ENCODE data around the gene SPG7.
A peak's percentile ranks its signal among the peaks of the same experiment; 100 is the strongest.

SPG7 gene

GRCh38 chr16:89549007-89549700, 41.0 kb downstream of the SPG7 start:
- H3K27me3 ChIP-seq (ENCODE audit: insufficient read depth, poor library complexity, severe bottlenecking) = no peaks in the 10 kb centered on the region
- no peaks in the 10 kb centered on the region for H3K4me1 ChIP-seq (ENCODE audit: insufficient read depth, poor library complexity, severe bottlenecking)
- H3K36me3 ChIP-seq (ENCODE audit: low read depth) = peaks cover 88% of the 10 kb centered on the region
- H3K4me3 ChIP-seq (ENCODE audit: severe bottlenecking) = no peak overlapping the region
- no peak for ATAC-seq (ENCODE audit: low read depth)
- TF ChIP-seq CTCF (IDR thresholded peaks at IDR 0.05; ENCODE audit: poor library complexity, severe bottlenecking) = no peak
- DNase-seq (ENCODE audit: low spot score) = no peak
- no peaks in the 10 kb centered on the region for H3K9me3 ChIP-seq (ENCODE audit: severe bottlenecking)
- H3K27ac ChIP-seq (ENCODE audit: poor library complexity, severe bottlenecking) = no peak overlapping the region

DNA sequence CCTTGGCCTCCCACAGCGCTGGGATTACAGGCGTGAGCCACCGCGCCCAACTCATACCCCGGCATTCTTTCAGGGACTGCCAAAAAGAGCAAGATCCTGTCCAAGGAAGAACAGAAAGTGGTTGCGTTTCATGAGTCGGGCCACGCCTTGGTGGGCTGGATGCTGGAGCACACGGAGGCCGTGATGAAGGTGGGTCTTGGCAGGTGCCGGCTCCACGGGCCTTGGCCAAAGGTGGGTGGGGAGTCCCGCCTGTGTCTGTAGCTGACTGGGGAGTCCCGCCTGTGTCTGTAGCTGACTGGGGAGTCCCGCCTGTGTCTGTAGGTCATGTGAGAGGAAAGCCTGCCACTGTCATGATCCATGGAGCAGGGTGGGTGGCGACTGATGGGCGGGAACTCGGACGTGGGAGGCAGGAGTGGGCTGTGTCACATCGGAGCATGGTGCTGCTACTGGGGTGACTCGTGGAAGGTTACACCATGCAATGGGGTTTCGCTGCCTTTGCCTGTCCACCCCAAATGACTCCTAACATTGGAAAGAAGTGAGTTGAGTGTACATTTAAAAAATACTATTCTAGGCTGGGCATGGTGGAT, 42.3 kb downstream of the SPG7 start:
- no peaks in the 10 kb centered on the region for H3K9me3 ChIP-seq (ENCODE audit: severe bottlenecking)
- no peaks in the 10 kb centered on the region for H3K27me3 ChIP-seq (ENCODE audit: insufficient read depth, poor library complexity, severe bottlenecking)
- H3K36me3 ChIP-seq (ENCODE audit: low read depth) = peaks cover 88% of the 10 kb centered on the region
- TF ChIP-seq CTCF (IDR thresholded peaks at IDR 0.05; ENCODE audit: poor library complexity, severe bottlenecking) = no peak
- H3K4me3 ChIP-seq (ENCODE audit: severe bottlenecking) = no peak overlapping the region
- H3K4me1 ChIP-seq (ENCODE audit: insufficient read depth, poor library complexity, severe bottlenecking) = no peaks in the 10 kb centered on the region
- H3K27ac ChIP-seq (ENCODE audit: poor library complexity, severe bottlenecking) = no peak overlapping the region
- DNase-seq (ENCODE audit: low spot score) = no peak
- no peak for ATAC-seq (ENCODE audit: low read depth)

- no peak for DNase-seq (ENCODE audit: low spot score)
- TF ChIP-seq CTCF (IDR thresholded peaks at IDR 0.05; ENCODE audit: poor library complexity, severe bottlenecking) = no peak
- no peak for ATAC-seq (ENCODE audit: low read depth)
- H3K4me3 ChIP-seq (ENCODE audit: severe bottlenecking) = no peak overlapping the region
- no peaks in the 10 kb centered on the region for H3K4me1 ChIP-seq (ENCODE audit: insufficient read depth, poor library complexity, severe bottlenecking)
- no peaks in the 10 kb centered on the region for H3K9me3 ChIP-seq (ENCODE audit: severe bottlenecking)
- peaks cover 82% of the 10 kb centered on the region for H3K36me3 ChIP-seq (ENCODE audit: low read depth)
- H3K27me3 ChIP-seq (ENCODE audit: insufficient read depth, poor library complexity, severe bottlenecking) = no peaks in the 10 kb centered on the region
- no peak overlapping the region for H3K27ac ChIP-seq (ENCODE audit: poor library complexity, severe bottlenecking)
Measured at GRCh38 chr16:89552329-89552728, 44.1 kb downstream of the SPG7 start.

- ATAC-seq (ENCODE audit: low read depth) (no peak), DNase-seq (ENCODE audit: low spot score) (no peak)
- no peak for TF ChIP-seq CTCF (IDR thresholded peaks at IDR 0.05; ENCODE audit: poor library complexity, severe bottlenecking)
- no peaks in the 10 kb centered on the region for H3K27me3 ChIP-seq (ENCODE audit: insufficient read depth, poor library complexity, severe bottlenecking)
- H3K4me3 ChIP-seq (ENCODE audit: severe bottlenecking) = no peak overlapping the region
- peaks cover 82% of the 10 kb centered on the region for H3K36me3 ChIP-seq (ENCODE audit: low read depth)
- H3K9me3 ChIP-seq (ENCODE audit: severe bottlenecking) = no peaks in the 10 kb centered on the region
- no peak overlapping the region for H3K27ac ChIP-seq (ENCODE audit: poor library complexity, severe bottlenecking)
- H3K4me1 ChIP-seq (ENCODE audit: insufficient read depth, poor library complexity, severe bottlenecking) = no peaks in the 10 kb centered on the region
Measured at GRCh38 chr16:89552913-89553312, 44.7 kb downstream of the SPG7 start.

DNA sequence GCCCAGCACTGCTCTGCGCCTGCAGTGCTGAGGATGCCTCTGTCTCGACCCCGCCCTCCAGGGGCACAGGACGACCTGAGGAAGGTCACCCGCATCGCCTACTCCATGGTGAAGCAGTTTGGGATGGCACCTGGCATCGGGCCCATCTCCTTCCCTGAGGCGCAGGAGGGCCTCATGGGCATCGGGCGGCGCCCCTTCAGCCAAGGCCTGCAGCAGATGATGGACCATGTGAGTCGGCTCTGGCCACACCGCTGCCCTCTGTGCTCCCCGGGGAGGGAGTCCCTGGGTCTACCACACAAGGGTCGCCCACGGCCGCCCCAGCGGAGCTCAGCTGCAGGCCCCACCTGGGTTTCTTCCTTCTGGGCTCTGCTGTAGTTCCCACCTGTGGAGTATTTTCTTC, 45.5 kb downstream of the SPG7 start:
- Histone ChIP-seq H3K36me3 (ENCODE audit: low read depth) (peaks cover 74% of the 10 kb centered on the region), H3K4me1 (ENCODE audit: insufficient read depth, poor library complexity, severe bottlenecking) (no peaks in the 10 kb centered on the region), H3K9me3 (ENCODE audit: severe bottlenecking) (no peaks in the 10 kb centered on the region), H3K4me3 (ENCODE audit: severe bottlenecking) (no peak overlapping the region), H3K27me3 (ENCODE audit: insufficient read depth, poor library complexity, severe bottlenecking) (no peaks in the 10 kb centered on the region), H3K27ac (ENCODE audit: poor library complexity, severe bottlenecking) (no peak overlapping the region)
- DNase-seq (ENCODE audit: low spot score) = peak; percentile 65
- no peak for ATAC-seq (ENCODE audit: low read depth)
- TF ChIP-seq CTCF (IDR thresholded peaks at IDR 0.05; ENCODE audit: poor library complexity, severe bottlenecking) = no peak

All from RWPE2 (cell line).